Endodermal cell (in vitro differentiated cells): ENCODE results near the gene CD209. TPM values are rescaled to one million over a fixed set of nuclear protein-coding genes. Genes with fewer than 3 reads are reported as not detected.

Source experiments
- DNase-seq: peaks from one replicate; pipeline ENCODE4 v3.0.0-alpha.2; 2017
- H3K27ac ChIP-seq: 2 replicates; pipeline ENCODE4 v1.5.1; 2013; ENCODE audit warnings: mild to moderate bottlenecking, low read depth, low read length, moderate library complexity
- H3K27me3 ChIP-seq: 2 replicates; pipeline ENCODE4 v1.6.1; 2013; ENCODE audit warnings: mild to moderate bottlenecking, low read length, moderate library complexity; ENCODE audit not compliant: insufficient read depth, control insufficient read depth, poor library complexity, severe bottlenecking
- H3K36me3 ChIP-seq: 2 replicates; pipeline ENCODE4 v1.7.0; 2013; ENCODE audit warnings: mild to moderate bottlenecking, low read length, moderate library complexity; ENCODE audit not compliant: control insufficient read depth, insufficient read depth
- H3K4me1 ChIP-seq: one replicate; pipeline ENCODE4 v1.7.0; 2013; ENCODE audit warnings: low read length; ENCODE audit not compliant: control insufficient read depth, insufficient read depth
- H3K4me3 ChIP-seq: 2 replicates; pipeline ENCODE4 v1.5.1; 2013; ENCODE audit warnings: mild to moderate bottlenecking, low read length, moderate library complexity
- H3K9ac ChIP-seq: 2 replicates; pipeline ENCODE4 v1.6.1; 2013; ENCODE audit warnings: mild to moderate bottlenecking, low read length, moderate library complexity; ENCODE audit not compliant: poor library complexity, severe bottlenecking; ENCODE audit errors: extremely low read depth
- H3K9me3 ChIP-seq: 2 replicates; pipeline ENCODE4 v1.6.1; 2013; ENCODE audit warnings: mild to moderate bottlenecking, low read length, moderate library complexity; ENCODE audit not compliant: control insufficient read depth
- H3K27ac Mint-ChIP-seq: 2 replicates; pipeline ENCODE4 v1.8.0; 2020; ENCODE audit warnings: mixed read lengths
- H3K27me3 Mint-ChIP-seq: 2 replicates; pipeline ENCODE4 v1.8.0; 2021; ENCODE audit warnings: mild to moderate bottlenecking, mixed read lengths; ENCODE audit not compliant: insufficient read depth
- H3K36me3 Mint-ChIP-seq: 2 replicates; pipeline ENCODE4 v1.8.0; 2020; ENCODE audit warnings: low read depth, mixed read lengths
- H3K4me1 Mint-ChIP-seq: 2 replicates; pipeline ENCODE4 v1.8.0; 2020; ENCODE audit warnings: mixed read lengths
- H3K4me3 Mint-ChIP-seq: 2 replicates; pipeline ENCODE4 v1.8.0; 2020; ENCODE audit warnings: mild to moderate bottlenecking, moderate library complexity, mixed read lengths
- H3K9me3 Mint-ChIP-seq: 2 replicates; pipeline ENCODE4 v1.8.0; 2020; ENCODE audit warnings: mild to moderate bottlenecking, mixed read lengths
- CTCF ChIP-seq: fragments of 200-600 bp; sonication (generic); conservative IDR thresholded peaks from 2 replicates; pipeline ENCODE4 v1.5.0; 2021; ENCODE audit warnings: antibody characterized with exemption, mild to moderate bottlenecking
- WGBS, 2 experiments: methylation state at CpG; one replicate each; pipeline versions ENCODE4 v1.1.5 to v1.1.7; 2013; ENCODE audit warnings: missing lambda C conversion rate in 2 of 2, mixed read lengths in 1 of 2; ENCODE audit not compliant: insufficient coverage in 1 of 2, insufficient read length in 1 of 2; 5-methylcytosine and 5-hydroxymethylcytosine counted together
- total RNA-seq, 2 donors: library from RNA; stranded (reverse); fragmentation: NEBNext Ultra II Directional in 1 of 2; extraction: Animal tissue kit (Norgen Biotek cat#: 25700) in 1 of 2; gene quantifications; 2 replicates in 1 of 2; 3 replicates in 1 of 2; pipeline ENCODE4 v1.2.1, GENCODE V29; 2021

CD209 gene
- total RNA-seq, 2 donors from 2014 or later, result not detected

DNA sequence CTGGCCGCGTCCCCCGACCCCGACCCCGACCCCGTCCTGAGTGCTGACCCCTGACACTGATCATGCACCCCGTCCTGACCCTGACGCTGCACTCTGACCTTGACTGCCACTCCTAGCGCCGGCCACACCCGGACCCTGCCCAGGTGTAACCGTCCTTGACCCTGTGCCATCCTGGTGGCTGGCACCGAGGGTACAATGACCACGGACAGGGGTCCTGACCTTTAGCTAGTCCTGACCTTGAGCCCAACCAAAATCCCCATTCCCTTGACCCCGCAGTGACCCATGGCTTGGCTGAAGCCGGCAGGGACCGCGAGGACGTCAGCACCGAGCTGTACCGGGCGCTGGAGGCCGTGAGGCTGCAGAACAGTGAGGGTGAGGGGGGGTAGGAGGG is 41.6 kb upstream of the CD209 start:
- Histone ChIP-seq H3K9ac (no peak overlapping the region), H3K27ac (no peak overlapping the region), H3K4me3 (no peak overlapping the region), H3K9me3 (no peaks in the 10 kb centered on the region), H3K27me3 (peaks cover 76% of the 10 kb centered on the region), H3K4me1 (no peaks in the 10 kb centered on the region), H3K36me3 (no peaks in the 10 kb centered on the region)
- H3K4me1 Mint-ChIP-seq, result no peaks in the 10 kb centered on the region
- H3K9me3 Mint-ChIP-seq, result peaks cover 8% of the 10 kb centered on the region
- WGBS, 2 experiments, result 9 to 12% methylated on average over 8 to 23 of the region's 23 CpGs
- TF ChIP-seq CTCF, result no peak
- H3K36me3 Mint-ChIP-seq, result no peaks in the 10 kb centered on the region
- peaks cover 93% of the 10 kb centered on the region for H3K27me3 Mint-ChIP-seq
- peak overlapping the region; percentile 24 for H3K4me3 Mint-ChIP-seq
- H3K27ac Mint-ChIP-seq, result no peak overlapping the region
- no peak for DNase-seq

DNA sequence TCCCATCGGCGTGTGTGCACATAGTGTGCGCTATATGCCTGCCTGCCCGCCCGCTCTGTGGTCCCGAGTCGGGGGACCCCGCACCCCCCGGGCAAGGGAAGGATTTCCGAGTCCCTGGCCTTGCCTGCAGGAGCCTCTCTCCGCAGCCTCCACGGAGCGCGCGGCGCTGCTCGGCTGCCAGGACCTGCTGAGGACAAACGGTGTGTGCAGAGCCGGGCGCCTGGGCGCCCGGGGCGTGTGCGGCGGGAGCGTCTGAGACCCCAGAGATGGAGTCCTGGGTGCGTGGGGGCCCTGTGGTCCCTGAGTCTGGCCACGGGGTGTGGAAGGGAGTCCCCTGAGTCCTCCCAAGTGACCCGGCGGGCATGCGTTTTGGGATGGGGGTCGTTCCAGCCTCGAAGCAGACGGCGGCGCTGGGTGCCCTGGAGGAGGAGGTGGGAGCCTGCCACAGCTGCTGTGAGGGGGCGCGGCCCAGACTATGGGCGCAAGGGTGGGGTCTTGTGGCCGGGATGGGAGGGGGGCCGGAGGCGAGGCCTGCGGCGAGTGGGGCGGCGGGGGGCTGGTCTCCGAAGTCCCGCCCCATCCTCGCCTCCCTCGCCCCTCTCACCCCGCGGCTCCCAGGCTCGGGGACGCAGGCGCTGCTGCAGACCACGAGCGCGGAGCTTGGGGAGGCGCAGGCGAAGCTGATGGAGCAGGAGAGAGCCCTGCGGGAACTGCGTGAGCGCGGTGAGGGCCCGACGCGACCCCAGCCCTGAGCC is 41.0 kb upstream of the CD209 start:
- no peaks in the 10 kb centered on the region for H3K4me1 Mint-ChIP-seq
- Histone ChIP-seq H3K9me3 (no peaks in the 10 kb centered on the region), H3K27me3 (peaks cover 81% of the 10 kb centered on the region), H3K9ac (no peak overlapping the region), H3K4me3 (no peak overlapping the region), H3K36me3 (no peaks in the 10 kb centered on the region), H3K4me1 (no peaks in the 10 kb centered on the region), H3K27ac (no peak overlapping the region)
- H3K4me3 Mint-ChIP-seq, result peak overlapping the region; percentile 24
- peaks cover 95% of the 10 kb centered on the region for H3K27me3 Mint-ChIP-seq
- WGBS, 2 experiments, result 7 to 12% methylated on average over 5 to 67 of the region's 67 CpGs
- no peak overlapping the region for H3K27ac Mint-ChIP-seq
- no peaks in the 10 kb centered on the region for H3K36me3 Mint-ChIP-seq
- TF ChIP-seq CTCF, result no peak
- peaks cover 5% of the 10 kb centered on the region for H3K9me3 Mint-ChIP-seq
- peak; percentile 75 for DNase-seq

- no peaks in the 10 kb centered on the region for H3K4me1 Mint-ChIP-seq
- Histone ChIP-seq H3K27ac (no peak overlapping the region), H3K4me1 (no peaks in the 10 kb centered on the region), H3K27me3 (peaks cover 88% of the 10 kb centered on the region), H3K36me3 (no peaks in the 10 kb centered on the region), H3K9me3 (no peaks in the 10 kb centered on the region), H3K9ac (no peak overlapping the region), H3K4me3 (no peak overlapping the region)
- DNase-seq, result no peak
- TF ChIP-seq CTCF, result no peak
- no peak overlapping the region for H3K4me3 Mint-ChIP-seq
- H3K36me3 Mint-ChIP-seq, result no peaks in the 10 kb centered on the region
- H3K27me3 Mint-ChIP-seq, result peaks cover 96% of the 10 kb centered on the region
- 47 to 52% methylated on average over 11 to 22 of the region's 22 CpGs for WGBS, 2 experiments
- H3K27ac Mint-ChIP-seq, result no peak overlapping the region
- H3K9me3 Mint-ChIP-seq, result peaks cover 3% of the 10 kb centered on the region
Measured at GRCh38 chr19:7787602-7788177, 40.4 kb upstream of the CD209 start.
